Neural progenitor cell (in vitro differentiated cells): Measurements from ENCODE around the gene BCAP31.

Experiments used
- EZH2 ChIP-seq: fragments of 200-600 bp; sonication (generic); IDR thresholded peaks from 2 replicates; pipeline ENCODE4 v1.6.1; 2017; ENCODE audit warnings: antibody characterized with exemption, mild to moderate bottlenecking, moderate library complexity
- EZH2phosphoT487 ChIP-seq: fragments of 200-600 bp; sonication (generic); IDR thresholded peaks from 2 replicates; pipeline ENCODE4 v1.6.1; 2017; ENCODE audit warnings: antibody characterized with exemption
- TF ChIP-seq, protein P1 (sequence below): fragments of 200-600 bp; sonication (generic); IDR thresholded peaks from 2 replicates; pipeline ENCODE4 v1.5.1; 2017; ENCODE audit warnings: antibody characterized with exemption, mild to moderate bottlenecking

GRCh38 chrX:153766098-153766817, 42.1 kb upstream of the BCAP31 start:
- TF ChIP-seq, protein P1, sequence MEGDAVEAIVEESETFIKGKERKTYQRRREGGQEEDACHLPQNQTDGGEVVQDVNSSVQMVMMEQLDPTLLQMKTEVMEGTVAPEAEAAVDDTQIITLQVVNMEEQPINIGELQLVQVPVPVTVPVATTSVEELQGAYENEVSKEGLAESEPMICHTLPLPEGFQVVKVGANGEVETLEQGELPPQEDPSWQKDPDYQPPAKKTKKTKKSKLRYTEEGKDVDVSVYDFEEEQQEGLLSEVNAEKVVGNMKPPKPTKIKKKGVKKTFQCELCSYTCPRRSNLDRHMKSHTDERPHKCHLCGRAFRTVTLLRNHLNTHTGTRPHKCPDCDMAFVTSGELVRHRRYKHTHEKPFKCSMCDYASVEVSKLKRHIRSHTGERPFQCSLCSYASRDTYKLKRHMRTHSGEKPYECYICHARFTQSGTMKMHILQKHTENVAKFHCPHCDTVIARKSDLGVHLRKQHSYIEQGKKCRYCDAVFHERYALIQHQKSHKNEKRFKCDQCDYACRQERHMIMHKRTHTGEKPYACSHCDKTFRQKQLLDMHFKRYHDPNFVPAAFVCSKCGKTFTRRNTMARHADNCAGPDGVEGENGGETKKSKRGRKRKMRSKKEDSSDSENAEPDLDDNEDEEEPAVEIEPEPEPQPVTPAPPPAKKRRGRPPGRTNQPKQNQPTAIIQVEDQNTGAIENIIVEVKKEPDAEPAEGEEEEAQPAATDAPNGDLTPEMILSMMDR = no peak
- TF ChIP-seq EZH2 = no peak
- no peak for TF ChIP-seq EZH2phosphoT487
